HepG2 (cell line): Measurements from ENCODE around the gene METTL4. TPM values are rescaled to one million over a fixed set of nuclear protein-coding genes. Genes with fewer than 3 reads are reported as not detected.

Experiments used
- PAX8 ChIP-seq: sonication (generic); formaldehyde crosslinking; IDR thresholded peaks from 2 replicates; pipeline ENCODE4 v1.8.0; 2022; ENCODE audit warnings: mild to moderate bottlenecking, missing genetic modification reagents, borderline replicate concordance
- PCBP2 ChIP-seq: fragments of 200-400 bp; formaldehyde crosslinking; optimal IDR thresholded peaks from 2 replicates; pipeline ENCODE3; 2018; ENCODE audit warnings: low read length, low read depth; ENCODE audit not compliant: poor library complexity, severe bottlenecking
- SMYD3 ChIP-seq: sonication (generic); formaldehyde crosslinking; IDR thresholded peaks from 2 replicates; pipeline ENCODE4 v1.8.1; 2023; ENCODE audit warnings: mild to moderate bottlenecking, missing genetic modification reagents
- XRCC5 ChIP-seq: fragments of 200-400 bp; formaldehyde crosslinking; optimal IDR thresholded peaks from 2 replicates; pipeline ENCODE3; 2017; ENCODE audit warnings: mild to moderate bottlenecking, low read length
- ZMYM2 ChIP-seq: sonication (generic); formaldehyde crosslinking; IDR thresholded peaks from 2 replicates; pipeline ENCODE4 v1.8.0; 2022; ENCODE audit warnings: mild to moderate bottlenecking, missing genetic modification reagents
- ZNF180 ChIP-seq: sonication (generic); formaldehyde crosslinking; IDR thresholded peaks from 2 replicates; pipeline ENCODE4 v1.4.0; 2020; ENCODE audit warnings: low read depth, missing genetic modification reagents, borderline replicate concordance
- ZNF350 ChIP-seq: sonication (generic); formaldehyde crosslinking; IDR thresholded peaks from 2 replicates; pipeline ENCODE4 v1.4.0; 2020; ENCODE audit warnings: mild to moderate bottlenecking, low read depth, missing genetic modification reagents, borderline replicate concordance
- ZNF615 ChIP-seq: sonication (generic); formaldehyde crosslinking; IDR thresholded peaks from 2 replicates; pipeline ENCODE4 v1.5.0; 2020; ENCODE audit warnings: mild to moderate bottlenecking, missing genetic modification reagents, borderline replicate concordance
- polyA plus RNA-seq, 8 experiments: library from polyadenylated mRNA; depleted of rRNA in 3 of 8; stranded (reverse) in 7 of 8; unstranded in 1 of 8; fragments of >200 nt; fragmentation: Illumina TruSeq in 4 of 8; extraction: Trizol in 4 of 8; gene quantifications; 2 replicates each; pipeline versions ENCODE4 v1.2.1 to v1.2.3, GENCODE V29; 2011 to 2016; ENCODE audit warnings: low read depth in 4 of 8, missing spikeins in 1 of 8, mixed read lengths in 1 of 8; ENCODE audit not compliant: insufficient read depth in 1 of 8
- total RNA-seq, 5 experiments: library from RNA; depleted of rRNA; stranded (reverse); fragments of >200 nt; fragmentation: Illumina TruSeq; extraction: Trizol; gene quantifications; 2 replicates each; pipeline ENCODE4 v1.2.3, GENCODE V29; 2016; ENCODE audit warnings: low read depth in 1 of 5
- TF ChIP-seq, protein P1 (sequence below): sonication (generic); formaldehyde crosslinking; IDR thresholded peaks from 2 replicates; pipeline ENCODE4 v1.4.0; 2020; ENCODE audit warnings: mild to moderate bottlenecking, missing genetic modification reagents
- TF ChIP-seq, protein P2 (sequence below): sonication (generic); formaldehyde crosslinking; IDR thresholded peaks from 2 replicates; pipeline ENCODE4 v1.4.0; 2020; ENCODE audit warnings: mild to moderate bottlenecking, missing genetic modification reagents
- TF ChIP-seq, protein P3 (sequence below): sonication (generic); formaldehyde crosslinking; IDR thresholded peaks from 2 replicates; pipeline ENCODE4 v1.5.0; 2020; ENCODE audit warnings: missing genetic modification reagents

The METTL4 gene
- total and polyA plus RNA-seq, 2 of the 13 experiments (the other 11 are each of a cell fraction or from before 2014, with no cell fraction given), result 6.8 to 8.1 TPM

DNA sequence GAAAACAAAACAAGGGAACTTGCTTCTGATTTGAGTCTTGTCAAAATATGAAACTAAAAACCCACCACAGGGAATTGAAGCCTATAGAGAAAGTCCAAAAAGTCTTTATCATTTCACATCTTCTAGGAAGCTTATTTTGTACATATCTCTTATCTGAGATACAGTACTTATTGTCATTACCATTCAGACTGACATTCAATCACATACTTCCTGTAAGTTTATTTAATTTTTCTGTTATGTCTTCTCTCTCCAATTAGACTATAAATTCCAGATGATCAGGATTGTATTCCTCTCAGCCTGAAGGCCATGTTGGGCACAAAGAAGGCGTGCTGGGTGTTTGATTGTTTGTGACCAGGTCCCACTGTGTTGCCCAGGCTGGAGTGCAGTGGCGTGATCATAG is 59.2 kb downstream of the METTL4 start (continued):
- TF ChIP-seq SMYD3 (CRISPR knock-in tag) (no peak), PCBP2 (no peak), ZNF180 (CRISPR knock-in tag) (no peak), ZNF350 (CRISPR knock-in tag) (no peak), XRCC5 (no peak), PAX8 (CRISPR knock-in tag) (no peak), ZNF615 (CRISPR knock-in tag) (no peak), ZMYM2 (no peak)
- TF ChIP-seq, protein P1, sequence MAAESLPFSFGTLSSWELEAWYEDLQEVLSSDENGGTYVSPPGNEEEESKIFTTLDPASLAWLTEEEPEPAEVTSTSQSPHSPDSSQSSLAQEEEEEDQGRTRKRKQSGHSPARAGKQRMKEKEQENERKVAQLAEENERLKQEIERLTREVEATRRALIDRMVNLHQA, result no peak
- TF ChIP-seq, protein P2, sequence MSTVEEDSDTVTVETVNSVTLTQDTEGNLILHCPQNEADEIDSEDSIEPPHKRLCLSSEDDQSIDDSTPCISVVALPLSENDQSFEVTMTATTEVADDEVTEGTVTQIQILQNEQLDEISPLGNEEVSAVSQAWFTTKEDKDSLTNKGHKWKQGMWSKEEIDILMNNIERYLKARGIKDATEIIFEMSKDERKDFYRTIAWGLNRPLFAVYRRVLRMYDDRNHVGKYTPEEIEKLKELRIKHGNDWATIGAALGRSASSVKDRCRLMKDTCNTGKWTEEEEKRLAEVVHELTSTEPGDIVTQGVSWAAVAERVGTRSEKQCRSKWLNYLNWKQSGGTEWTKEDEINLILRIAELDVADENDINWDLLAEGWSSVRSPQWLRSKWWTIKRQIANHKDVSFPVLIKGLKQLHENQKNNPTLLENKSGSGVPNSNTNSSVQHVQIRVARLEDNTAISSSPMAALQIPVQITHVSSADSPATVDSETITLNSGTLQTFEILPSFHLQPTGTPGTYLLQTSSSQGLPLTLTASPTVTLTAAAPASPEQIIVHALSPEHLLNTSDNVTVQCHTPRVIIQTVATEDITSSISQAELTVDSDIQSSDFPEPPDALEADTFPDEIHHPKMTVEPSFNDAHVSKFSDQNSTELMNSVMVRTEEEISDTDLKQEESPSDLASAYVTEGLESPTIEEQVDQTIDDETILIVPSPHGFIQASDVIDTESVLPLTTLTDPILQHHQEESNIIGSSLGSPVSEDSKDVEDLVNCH (CRISPR knock-in tag), result no peak
- TF ChIP-seq, protein P3, sequence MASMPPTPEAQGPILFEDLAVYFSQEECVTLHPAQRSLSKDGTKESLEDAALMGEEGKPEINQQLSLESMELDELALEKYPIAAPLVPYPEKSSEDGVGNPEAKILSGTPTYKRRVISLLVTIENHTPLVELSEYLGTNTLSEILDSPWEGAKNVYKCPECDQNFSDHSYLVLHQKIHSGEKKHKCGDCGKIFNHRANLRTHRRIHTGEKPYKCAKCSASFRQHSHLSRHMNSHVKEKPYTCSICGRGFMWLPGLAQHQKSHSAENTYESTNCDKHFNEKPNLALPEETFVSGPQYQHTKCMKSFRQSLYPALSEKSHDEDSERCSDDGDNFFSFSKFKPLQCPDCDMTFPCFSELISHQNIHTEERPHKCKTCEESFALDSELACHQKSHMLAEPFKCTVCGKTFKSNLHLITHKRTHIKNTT (CRISPR knock-in tag), result no peak
